HG03103 (cell line): ENCODE results near the gene C2orf49.
A peak's percentile ranks its signal among the peaks of the same experiment; 100 is the strongest.
"Not testable (repeated sequence)": the region's sequence is repeated elsewhere in the genome, so short reads cannot be mapped to it uniquely, and the experiment has no call there.

Source experiments
- ATAC-seq: cut with Tn5 transposase; IDR thresholded peaks from one replicate; pipeline ENCODE4 v1.9.1; 2021; ENCODE audit warnings: low read depth; ENCODE audit not compliant: unreplicated experiment

C2orf49 gene

DNA sequence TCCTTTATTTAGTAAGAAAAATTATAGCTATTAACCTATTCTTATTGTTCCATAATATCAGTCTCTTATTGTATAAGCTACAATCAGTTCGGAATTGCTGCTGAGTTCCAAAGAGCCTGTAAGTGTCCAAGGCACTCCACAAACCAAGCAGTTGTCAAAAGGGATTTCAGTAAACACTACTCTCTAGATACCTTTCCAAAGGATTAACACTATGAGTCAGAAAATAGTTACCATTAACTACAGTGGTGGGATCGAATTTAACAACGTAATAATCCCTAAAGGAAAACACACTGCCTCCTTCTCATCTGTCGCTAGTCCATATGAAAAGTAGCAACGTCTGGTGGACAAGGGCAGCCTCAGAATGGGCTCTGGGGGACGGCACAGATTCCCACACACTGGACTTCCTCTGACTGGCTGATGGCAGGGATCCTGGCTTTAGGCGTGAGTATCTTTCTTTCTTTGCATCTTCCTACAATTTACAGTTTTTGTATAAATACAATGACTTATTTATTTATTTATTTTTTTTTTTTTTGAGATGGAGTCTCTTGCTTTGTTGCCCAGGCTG, 16.6 kb upstream of the C2orf49 start:
- ATAC-seq: no peak

DNA sequence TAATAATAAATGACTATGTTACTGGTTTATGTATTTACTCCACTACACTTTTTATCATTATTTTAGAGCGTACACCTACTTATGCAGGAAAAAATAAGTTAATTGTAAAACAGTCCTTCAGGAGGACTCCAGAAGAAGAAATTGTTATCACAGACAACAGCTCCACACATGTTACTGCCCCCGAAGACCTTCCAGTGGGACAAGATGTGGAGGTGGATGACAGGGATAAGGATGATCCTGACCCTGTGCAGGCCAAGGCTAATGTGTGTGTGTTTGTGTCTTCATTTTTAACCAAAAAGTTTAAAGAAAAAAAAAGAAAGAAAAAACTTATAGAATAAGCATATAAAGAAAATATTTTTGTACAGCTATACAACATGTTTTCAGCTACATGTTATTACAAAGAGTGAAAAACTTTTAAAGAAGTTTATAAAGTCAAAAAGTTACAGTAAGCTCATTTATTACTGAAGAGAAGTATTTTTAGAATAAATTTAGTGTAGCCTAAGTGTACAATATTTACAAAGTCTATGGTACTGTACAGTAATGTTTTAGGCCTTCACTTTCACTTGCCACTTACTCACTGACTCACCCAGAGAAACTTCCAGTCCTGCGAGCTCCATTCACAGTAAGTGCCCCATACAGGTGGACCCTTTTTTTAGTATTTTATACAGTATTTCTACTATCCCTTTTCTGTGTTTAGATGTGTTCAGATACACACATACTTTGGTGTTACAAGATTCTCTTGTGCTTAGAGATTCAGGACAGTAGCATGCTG, 15.3 kb upstream of the C2orf49 start:
- no peak for ATAC-seq

DNA sequence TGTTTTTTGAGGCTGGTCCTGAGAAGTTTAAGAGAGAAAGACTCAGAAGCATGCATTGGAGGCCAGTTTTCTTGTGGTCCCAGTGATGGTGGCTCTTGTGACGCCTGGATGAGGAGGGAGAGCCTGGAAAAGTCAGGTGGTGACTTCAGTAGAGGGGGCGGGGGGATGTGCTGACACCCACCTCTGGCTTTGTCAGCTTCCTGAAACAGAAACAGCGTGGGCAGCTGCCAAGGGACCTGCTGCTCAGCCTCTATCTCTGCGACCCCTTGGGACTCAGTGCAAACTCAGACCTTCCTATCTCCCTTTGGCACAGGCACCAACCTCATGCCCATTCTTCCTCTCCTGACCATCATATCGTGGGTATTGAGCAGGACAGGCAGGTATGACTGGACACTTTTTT, 14.2 kb upstream of the C2orf49 start:
- ATAC-seq: no peak

- ATAC-seq: no peak
These were observed 13.2 kb upstream of the C2orf49 start for GRCh38 chr2:105324101-105324500.

DNA sequence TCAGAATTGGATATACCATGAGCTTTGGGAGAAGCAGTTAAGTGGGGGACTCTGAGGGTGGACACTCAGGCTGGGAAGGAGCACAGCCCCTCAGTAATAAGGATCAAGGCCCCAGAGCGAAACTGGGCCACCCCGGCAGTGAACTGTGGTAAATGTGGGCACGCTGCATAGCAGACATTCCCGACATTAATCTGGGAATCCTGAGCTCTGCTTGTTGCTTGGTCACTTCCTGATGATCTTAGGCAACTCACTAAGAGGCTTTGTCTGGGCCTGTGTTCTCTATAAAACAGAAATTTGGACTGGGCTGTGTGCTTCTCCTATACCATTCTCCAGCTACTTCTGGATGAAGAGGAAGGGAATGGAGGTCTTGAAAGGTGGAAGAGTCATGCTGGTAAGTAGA, 12.6 kb upstream of the C2orf49 start:
- ATAC-seq: no peak

GRCh38 chr2:105325389-105325963, 11.9 kb upstream of the C2orf49 start:
- ATAC-seq: no peak

DNA sequence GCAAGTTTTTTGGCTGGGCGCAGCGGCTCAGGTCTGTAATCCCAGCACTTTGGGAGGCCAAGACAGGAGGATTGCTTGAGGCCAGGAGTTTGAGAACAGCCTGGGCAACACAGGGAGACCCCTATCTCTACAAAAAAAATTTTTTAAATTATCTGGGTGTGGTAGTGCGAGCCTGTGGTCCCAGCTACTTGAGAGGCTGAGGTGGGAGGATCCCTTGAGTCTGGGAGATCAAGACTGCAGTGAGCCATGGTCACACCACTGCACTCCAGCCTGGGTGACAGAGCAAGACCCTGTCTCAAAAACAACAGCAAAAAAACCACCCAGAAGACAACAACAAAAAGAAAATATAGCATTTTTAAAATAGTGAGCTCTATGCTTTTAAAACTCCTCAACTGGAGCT, 10.1 kb upstream of the C2orf49 start:
- ATAC-seq: not testable (repeated sequence)

DNA sequence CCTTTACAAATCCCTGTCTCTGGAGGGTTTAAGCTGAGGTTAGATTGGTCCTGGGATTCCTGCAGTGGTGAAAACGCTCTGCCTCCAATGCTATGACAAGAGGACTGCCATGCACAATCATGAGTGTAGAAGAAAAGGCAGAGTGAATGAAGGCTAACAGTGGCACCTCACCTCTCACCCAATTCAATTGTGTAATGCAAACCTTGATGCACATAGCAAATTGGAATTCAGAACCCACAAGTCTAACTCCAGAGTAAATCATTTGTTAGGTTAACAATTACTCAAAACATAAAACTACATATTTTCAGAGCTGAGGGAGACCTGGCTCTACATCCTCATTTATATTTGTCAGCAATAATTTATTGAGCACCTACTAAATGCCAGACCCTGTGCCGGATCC, 9.7 kb upstream of the C2orf49 start:
- ATAC-seq: no peak

- no peak for ATAC-seq
These were observed 8.8 kb upstream of the C2orf49 start for GRCh38 chr2:105328281-105329196.

GRCh38 chr2:105329197-105329554, 8.2 kb upstream of the C2orf49 start:
- ATAC-seq: peak; percentile 6

DNA sequence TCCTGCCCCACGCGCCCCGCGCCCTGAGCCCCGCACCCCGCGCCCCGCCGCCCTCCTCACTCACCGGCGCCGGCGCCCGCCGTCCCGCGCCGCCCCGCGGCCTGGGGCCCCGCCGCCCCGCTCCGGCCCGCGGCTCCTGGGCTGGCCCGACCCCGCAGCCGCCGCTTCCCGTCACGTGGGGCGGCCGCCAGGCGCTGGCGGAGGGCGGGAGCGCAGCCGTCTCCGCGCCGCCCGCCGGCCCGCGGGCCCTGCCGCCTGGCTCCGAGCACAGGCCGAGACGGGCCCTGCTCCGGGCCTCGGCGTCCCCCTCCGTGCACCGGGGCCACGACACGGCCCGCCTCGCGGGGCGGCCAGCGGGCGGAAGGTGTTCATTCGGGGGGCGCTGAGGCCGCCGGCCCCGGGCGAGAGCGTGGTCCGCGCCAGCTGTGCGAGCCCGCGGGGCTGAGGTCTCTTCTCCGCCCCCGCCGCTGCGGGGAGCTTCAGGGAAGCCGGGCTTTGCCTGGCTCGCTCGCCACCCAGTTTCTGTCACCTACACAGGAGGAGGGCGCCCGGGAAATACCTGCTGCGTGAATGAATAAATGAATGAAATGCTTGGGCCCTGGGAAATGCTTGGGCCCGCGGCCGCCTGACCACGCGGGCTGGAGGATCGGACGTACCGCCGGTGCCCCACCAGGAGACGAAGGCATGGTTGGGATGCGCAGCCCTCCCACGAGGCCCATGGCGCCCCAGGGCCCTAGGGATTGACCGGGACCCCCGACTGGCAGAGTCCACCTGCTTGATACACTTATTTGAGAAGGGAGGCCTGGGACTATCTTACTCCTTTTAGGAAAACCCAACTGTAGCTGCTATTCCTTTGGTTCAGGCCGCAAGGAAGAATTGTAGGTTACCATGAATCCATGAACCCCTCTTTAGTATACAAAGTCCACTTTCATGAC, 7.5 kb upstream of the C2orf49 start, which contains the start of gene TGFBRAP1:
TSS of gene TGFBRAP1 (minus strand) at position 175 of the 935 bp plus-strand sequence. CDS start 21,434 bp downstream, outside the sequence.
- ATAC-seq: peak; percentile 65

DNA sequence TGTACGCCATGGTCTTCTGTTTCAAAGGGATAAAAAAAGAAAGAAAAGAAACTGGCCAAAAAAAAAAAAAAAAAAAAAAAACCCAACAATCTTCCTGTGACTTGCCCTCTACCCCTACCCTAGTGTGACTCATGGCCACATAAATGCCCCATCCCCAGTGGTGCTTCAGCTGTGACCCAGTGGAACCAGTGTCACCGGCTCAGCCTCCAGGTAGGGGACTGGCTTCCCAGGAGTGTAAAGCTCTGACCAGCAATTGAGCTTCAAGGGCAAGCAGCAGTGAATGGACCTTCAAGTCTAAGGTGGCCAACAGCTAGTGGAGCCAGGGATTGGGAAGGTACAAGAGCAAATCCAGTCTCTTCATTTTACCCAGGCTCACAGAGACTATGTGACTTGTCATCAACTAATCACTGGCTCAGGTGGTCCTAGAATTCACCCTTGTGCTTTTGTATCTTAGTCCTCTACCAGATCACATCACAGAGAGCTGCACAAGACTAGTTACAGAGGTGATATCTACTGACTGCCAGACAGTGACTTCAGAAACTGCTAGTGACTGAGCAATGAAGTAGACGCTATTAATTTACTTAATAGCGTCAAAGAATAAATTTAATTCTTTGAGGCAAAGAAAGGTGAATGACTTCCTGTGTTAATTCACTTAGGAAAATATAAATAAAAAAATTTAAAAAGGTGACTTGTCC, 6.5 kb upstream of the C2orf49 start:
- ATAC-seq: no peak

DNA sequence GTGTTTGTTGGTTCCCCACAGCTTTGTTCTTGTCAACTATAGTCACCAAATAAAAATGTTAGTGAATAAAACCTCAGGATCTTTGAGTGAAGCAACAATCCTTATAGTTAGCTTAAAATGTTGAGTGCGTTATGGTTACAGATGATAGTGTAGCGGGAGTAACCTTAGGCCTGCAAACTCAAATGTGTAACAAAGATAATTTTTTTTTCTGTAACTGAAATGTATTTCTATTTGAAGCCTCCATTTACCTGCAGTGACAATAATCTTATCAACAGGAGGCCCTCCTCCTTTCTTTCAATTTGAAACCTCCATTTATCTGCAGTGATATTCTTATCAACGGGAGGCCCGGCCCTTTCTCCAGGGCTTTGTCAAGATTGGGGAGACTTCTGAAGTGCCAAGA, 3.1 kb upstream of the C2orf49 start:
- no peak for ATAC-seq

DNA sequence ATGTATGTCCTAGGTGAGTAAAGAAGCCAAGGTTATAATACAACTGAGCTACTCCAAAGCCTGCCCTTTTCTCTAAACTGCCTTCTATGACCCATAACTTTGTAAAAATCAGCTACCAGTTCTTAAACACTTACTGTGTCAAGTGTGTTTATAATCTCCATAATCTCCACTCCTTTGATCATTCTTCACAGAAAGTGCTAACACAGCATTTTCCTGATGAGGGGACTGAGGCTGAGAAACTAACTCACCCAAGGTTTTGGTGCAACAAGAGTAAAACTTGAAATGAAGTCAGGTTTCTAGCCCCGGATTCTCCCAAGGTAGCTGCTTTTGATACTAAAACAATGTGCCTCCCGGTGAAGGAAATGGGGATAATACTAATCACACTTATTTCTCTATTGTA, 1.9 kb upstream of the C2orf49 start:
- no peak for ATAC-seq

DNA sequence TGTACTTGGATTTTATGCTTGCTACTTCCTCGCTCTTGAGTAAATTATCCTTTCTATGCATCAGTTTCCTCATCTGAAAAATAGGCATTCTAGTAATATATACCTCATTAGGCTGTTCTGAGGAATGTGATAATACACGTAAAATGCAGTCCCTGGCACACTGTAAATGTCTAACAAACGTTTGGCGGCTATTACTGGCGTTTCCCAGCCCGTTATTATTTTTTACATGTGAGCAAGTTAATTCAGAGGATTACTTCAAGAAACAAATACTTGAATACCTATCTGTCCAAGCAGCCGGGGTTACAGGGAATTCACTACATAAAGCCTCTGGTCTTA, 586 bp upstream of the C2orf49 start:
- ATAC-seq: no peak

GRCh38 chr2:105338020-105338385, 663 bp downstream of the C2orf49 start:
- peak; percentile 7 for ATAC-seq

DNA sequence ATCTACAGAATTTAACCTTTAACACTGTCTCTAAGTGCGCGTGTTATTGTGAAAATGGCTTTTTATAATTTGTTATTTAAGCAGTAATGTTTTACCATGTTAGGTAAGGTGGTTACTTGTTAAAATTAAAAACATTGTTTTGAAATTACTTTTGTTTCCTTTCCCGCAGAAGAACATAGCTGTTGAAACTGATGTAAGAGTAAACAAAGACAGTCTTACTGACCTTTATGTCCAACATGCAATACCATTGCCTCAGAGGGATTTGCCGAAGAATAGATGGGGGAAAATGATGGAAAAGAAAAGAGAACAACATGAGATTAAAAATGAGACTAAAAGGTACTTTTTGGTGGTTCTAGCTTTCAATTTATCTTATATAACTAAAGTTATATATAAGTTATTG, 2.1 kb downstream of the C2orf49 start:
- no peak for ATAC-seq

DNA sequence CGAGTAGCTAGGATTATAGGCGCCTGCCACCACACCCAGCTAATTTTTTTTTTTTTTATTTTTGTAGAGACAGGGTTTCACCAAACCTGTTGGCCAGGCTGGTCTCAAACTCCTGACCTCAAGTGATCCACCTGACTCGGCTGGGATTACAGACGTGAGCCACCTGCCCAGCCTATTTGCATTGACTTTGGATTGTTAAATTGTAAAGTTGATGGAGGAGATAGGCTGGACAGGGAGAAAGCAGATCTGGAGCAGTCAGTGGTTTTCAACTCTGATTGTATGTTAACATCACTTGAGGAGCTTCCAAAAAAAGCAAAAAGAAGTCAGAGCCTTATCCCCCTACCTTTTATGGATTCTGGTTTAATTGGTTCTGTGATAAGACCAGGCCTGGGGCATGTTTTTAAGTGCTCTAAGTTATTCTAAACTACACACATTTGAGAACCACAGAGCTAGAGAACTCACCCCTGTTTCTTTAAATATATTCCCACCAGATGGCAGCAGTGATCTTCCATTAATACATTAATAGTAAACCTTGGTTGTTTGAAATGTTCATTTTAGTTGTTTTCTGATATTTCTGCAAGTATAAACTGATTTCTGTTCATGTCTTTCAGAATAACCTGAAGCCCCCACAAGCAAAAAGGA, 7.5 kb downstream of the C2orf49 start:
- ATAC-seq: no peak

- ATAC-seq: no peak
These were observed 19.8 kb downstream of the C2orf49 start for GRCh38 chr2:105357122-105357521.
